GM12878 (cell line): ENCODE measurements around the gene PCDHGA7. TPM values are rescaled to one million over a fixed set of nuclear protein-coding genes. Genes with fewer than 3 reads are reported as not detected.
"Not testable (repeated sequence)": the region's sequence is repeated elsewhere in the genome, so short reads cannot be mapped to it uniquely, and the experiment has no call there.

Experiments used
- ATAC-seq: fragments of 200-7000 bp; cut with Tn5 transposase; 3 replicates; pipeline ENCODE4 v1.9.1; 2020; ENCODE audit warnings: mild to moderate bottlenecking, moderate library complexity
- BruUV-seq: library from RNA; stranded (reverse); fragments of 400-500 nt; replicated peaks from 2 replicates; lab custom pipeline; 2021; lab: Mats Ljungman, UMichigan
- CTCF ChIA-PET: fragments of 300-600 bp; sonication (Branson Sonifier 250); formaldehyde crosslinking; extraction: SDS; loops from one replicate; lab custom pipeline; 2021; ENCODE audit warnings: inconsistent platforms; lab: Yijun Ruan, JAX
- POLR2A ChIA-PET: fragments of 350-600 bp; formaldehyde crosslinking; extraction: SDS; loops from one replicate; lab custom pipeline; 2021; ENCODE audit warnings: inconsistent platforms; lab: Charles Lee
- RAD21 ChIA-PET: fragments of 300-600 bp; sonication (Branson Sonifier 250); formaldehyde crosslinking; loops from one replicate; lab custom pipeline; 2023; ENCODE audit warnings: antibody characterized with exemption; ENCODE audit not compliant: unreplicated experiment; lab: Charles Lee
- SMC1A ChIA-PET: fragments of 300-600 bp; sonication (Branson Sonifier 250); formaldehyde crosslinking; loops from one replicate; lab custom pipeline; 2023; ENCODE audit not compliant: unreplicated experiment, uncharacterized antibody; lab: Charles Lee
- DNase-seq: peaks from one replicate; pipeline ENCODE4 v3.0.0-alpha.2; 2011; ENCODE audit warnings: low read depth, low spot score
- FAIRE-seq: peaks from 3 replicates; lab custom pipeline; 2011; peaks lifted over from hg19 to GRCh38; lab: Jason Lieb, UNC
- H2AFZ ChIP-seq: 2 replicates; pipeline ENCODE4 v1.6.0; 2011; ENCODE audit warnings: low read depth, low read length, control low read depth; ENCODE audit not compliant: control insufficient read depth
- H3K27ac ChIP-seq: 2 replicates; pipeline ENCODE4 v1.5.1; 2011; ENCODE audit warnings: control low read depth; ENCODE audit not compliant: control insufficient read depth, insufficient read depth
- H3K27me3 ChIP-seq, 2 experiments: replicated peaks in 1 of 2; 2 replicates each; pipeline versions ENCODE4 v1.6.0 to v1.6.1; 2011; ENCODE audit warnings: low read length in 1 of 2; ENCODE audit not compliant: control insufficient read depth in 2 of 2, insufficient read depth in 2 of 2
- H3K36me3 ChIP-seq, 2 experiments: 2 replicates each; pipeline ENCODE4 v1.5.1; 2011; ENCODE audit warnings: low read length in 1 of 2; ENCODE audit not compliant: control insufficient read depth in 2 of 2, insufficient read depth in 2 of 2
- H3K4me1 ChIP-seq: 2 replicates; pipeline ENCODE4 v1.6.1; 2011; ENCODE audit warnings: mild to moderate bottlenecking, low read length, moderate library complexity, mixed read lengths; ENCODE audit not compliant: control insufficient read depth, insufficient read depth
- H3K4me2 ChIP-seq: 2 replicates; pipeline ENCODE4 v1.6.0; 2011; ENCODE audit warnings: control low read depth; ENCODE audit not compliant: control insufficient read depth, insufficient read depth
- H3K4me3 ChIP-seq: fragments of 200-600 bp; sonication (generic); 2 replicates; pipeline ENCODE4 v1.5.1; 2016
- H3K79me2 ChIP-seq: 2 replicates; pipeline ENCODE4 v1.6.0; 2011; ENCODE audit warnings: low read length; ENCODE audit not compliant: control insufficient read depth, insufficient read depth
- H3K9ac ChIP-seq: 2 replicates; pipeline ENCODE4 v1.8.0; 2011; ENCODE audit warnings: low read length, control low read depth, mixed read lengths; ENCODE audit not compliant: control insufficient read depth, insufficient read depth
- H3K9me3 ChIP-seq: replicated peaks from 3 replicates; pipeline ENCODE4 v1.5.1; 2011; ENCODE audit warnings: mild to moderate bottlenecking, low read length; ENCODE audit not compliant: control insufficient read depth, insufficient read depth
- H4K20me1 ChIP-seq: 2 replicates; pipeline ENCODE4 v1.6.0; 2011; ENCODE audit not compliant: control insufficient read depth, insufficient read depth
- PML ChIP-seq: IDR thresholded peaks from 2 replicates; pipeline ENCODE4 v1.6.1; 2012; ENCODE audit warnings: low read length, inconsistent platforms
- WGBS: methylation state at CpG from one replicate; pipeline ENCODE4 v1.1.6; 2016; ENCODE audit warnings: low lambda C conversion rate; ENCODE audit not compliant: insufficient replicate concordance, insufficient coverage; ENCODE audit errors: missing lambda C conversion rate; 5-methylcytosine and 5-hydroxymethylcytosine counted together
- in situ Hi-C: fragments of 300-500 bp; cut with MboI; formaldehyde crosslinking; loops from 9 replicates; pipeline ENCODE4 v1.14.3; 2018; ENCODE audit warnings: mixed read lengths
- intact Hi-C: fragments of 100-400 bp; cut with micrococcal nuclease; formaldehyde crosslinking; loops from one replicate; pipeline ENCODE4 v1.14.2; 2022; ENCODE audit not compliant: unreplicated experiment
- polyA plus RNA-seq, 11 experiments: library from polyadenylated mRNA; depleted of rRNA in 4 of 11; unstranded in 6 of 11; stranded (reverse) in 5 of 11; fragments of >200 nt; fragmentation: Nextera tagmentation in 4 of 11; fragmentation: Illumina TruSeq in 1 of 11; extraction: Ambion mirVana in 4 of 11; extraction: Trizol in 1 of 11; gene quantifications; 1 replicate in 1 of 11; 2 replicates in 10 of 11; pipeline versions ENCODE4 v1.2.1 to v1.2.3, GENCODE V29; 2011 to 2016; ENCODE audit warnings: inconsistent platforms in 2 of 11, missing spikeins in 2 of 11, low read depth in 1 of 11
- total RNA-seq, 4 experiments: library from RNA; depleted of rRNA in 3 of 4; stranded (reverse); fragments of >200 nt in 3 of 4; fragmentation: Illumina TruSeq in 1 of 4; extraction: Trizol in 1 of 4; gene quantifications; 2 replicates each; pipeline versions ENCODE4 v1.2.1 to v1.2.3, GENCODE V29; 2013 to 2021
- TF ChIP-seq, protein P1 (sequence below), 3 experiments: IDR thresholded peaks in 2 of 3; conservative IDR thresholded peaks in 1 of 3; 2 replicates each; pipeline ENCODE4 v1.5.1; 2011; ENCODE audit warnings: low read depth in 3 of 3, low read length in 3 of 3, mild to moderate bottlenecking in 3 of 3, control low read depth in 2 of 3, moderate library complexity in 2 of 3, inconsistent platforms in 1 of 3, mixed read lengths in 1 of 3; ENCODE audit not compliant: control insufficient read depth in 2 of 3, insufficient read depth in 1 of 3; ENCODE audit errors: extremely low read depth in 1 of 3

Gene PCDHGA7
- total and polyA plus RNA-seq, 10 of the 15 experiments (the other 5 are each of a cell fraction or from before 2014, with no cell fraction given), result 0.01 to 0.18 (median 0.08) TPM; not detected in 3

- TF ChIP-seq PML, result no peak
Measured at GRCh38 chr5:141384471-141385267, 2.1 kb downstream of the PCDHGA7 start (continued).

DNA sequence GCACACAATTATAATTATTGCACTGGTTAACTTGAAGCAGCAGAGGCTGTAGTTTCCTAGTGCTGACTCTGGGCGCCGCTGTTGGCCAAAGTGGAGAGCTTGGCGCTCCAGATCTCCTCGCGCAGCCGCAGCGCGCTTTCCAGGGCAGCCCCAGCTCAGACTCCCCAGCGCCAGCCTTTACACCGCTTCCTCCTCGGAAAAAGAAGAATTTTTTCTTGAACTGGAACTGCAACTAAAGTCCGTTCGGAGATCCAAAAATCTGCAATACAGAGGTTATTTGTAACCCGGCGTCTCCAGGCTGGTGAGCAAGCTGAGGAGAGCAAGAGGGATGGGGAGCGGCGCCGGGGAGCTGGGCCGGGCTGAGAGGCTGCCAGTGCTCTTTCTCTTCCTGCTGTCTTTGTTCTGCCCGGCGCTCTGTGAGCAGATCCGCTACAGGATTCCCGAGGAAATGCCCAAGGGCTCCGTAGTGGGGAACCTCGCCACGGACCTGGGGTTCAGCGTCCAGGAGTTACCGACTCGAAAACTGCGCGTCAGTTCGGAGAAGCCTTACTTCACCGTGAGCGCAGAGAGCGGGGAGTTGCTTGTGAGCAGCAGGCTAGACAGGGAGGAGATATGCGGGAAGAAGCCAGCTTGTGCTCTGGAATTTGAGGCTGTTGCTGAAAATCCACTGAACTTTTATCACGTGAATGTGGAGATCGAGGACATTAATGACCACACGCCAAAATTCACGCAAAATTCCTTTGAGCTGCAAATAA, 5.2 kb downstream of the PCDHGA7 start, which contains the start of gene PCDHGB4:
Gene PCDHGB4 (plus strand): TSS at position 142 of the 755 bp plus-strand sequence. CDS start 187 bp downstream, at position 329.
- CTCF ChIA-PET, result interaction anchor here (1.2 to 1.7 kb wide), 3 partner anchors 13 to 176 kb away, joined by 3 to 6 read pairs (median 4); partner anchors contain the start of gene PCDHGA10
- H3K4me3 ChIP-seq, H3K36me3 ChIP-seq, POLR2A ChIA-PET, H3K4me1 ChIP-seq, H2AFZ ChIP-seq, in situ Hi-C loops, RAD21 ChIA-PET, H3K27ac ChIP-seq, intact Hi-C loops, H3K9ac ChIP-seq, H3K79me2 ChIP-seq, BruUV-seq, H4K20me1 ChIP-seq, H3K27me3 ChIP-seq, H3K9me3 ChIP-seq, H3K4me2 ChIP-seq, DNase-seq: not testable (repeated sequence)
- peak; percentile 77 for ATAC-seq
- TF ChIP-seq, protein P1, sequence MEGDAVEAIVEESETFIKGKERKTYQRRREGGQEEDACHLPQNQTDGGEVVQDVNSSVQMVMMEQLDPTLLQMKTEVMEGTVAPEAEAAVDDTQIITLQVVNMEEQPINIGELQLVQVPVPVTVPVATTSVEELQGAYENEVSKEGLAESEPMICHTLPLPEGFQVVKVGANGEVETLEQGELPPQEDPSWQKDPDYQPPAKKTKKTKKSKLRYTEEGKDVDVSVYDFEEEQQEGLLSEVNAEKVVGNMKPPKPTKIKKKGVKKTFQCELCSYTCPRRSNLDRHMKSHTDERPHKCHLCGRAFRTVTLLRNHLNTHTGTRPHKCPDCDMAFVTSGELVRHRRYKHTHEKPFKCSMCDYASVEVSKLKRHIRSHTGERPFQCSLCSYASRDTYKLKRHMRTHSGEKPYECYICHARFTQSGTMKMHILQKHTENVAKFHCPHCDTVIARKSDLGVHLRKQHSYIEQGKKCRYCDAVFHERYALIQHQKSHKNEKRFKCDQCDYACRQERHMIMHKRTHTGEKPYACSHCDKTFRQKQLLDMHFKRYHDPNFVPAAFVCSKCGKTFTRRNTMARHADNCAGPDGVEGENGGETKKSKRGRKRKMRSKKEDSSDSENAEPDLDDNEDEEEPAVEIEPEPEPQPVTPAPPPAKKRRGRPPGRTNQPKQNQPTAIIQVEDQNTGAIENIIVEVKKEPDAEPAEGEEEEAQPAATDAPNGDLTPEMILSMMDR (IDR thresholded peaks at IDR 0.05 in 2 of 3, conservative IDR thresholded peaks at IDR 0.05 in 1 of 3; ENCODE audit: control insufficient read depth in 2 of 3, extremely low read depth in 1 of 3, insufficient read depth in 1 of 3, low read depth in 3 of 3, low read length in 3 of 3), result peak; percentile 35 to 40 (median 39); a peak in 5 of 6 replicates
- 2% methylated on average over 18 of the region's 40 CpGs for WGBS
- peak; percentile 23 for FAIRE-seq
- SMC1A ChIA-PET, result interaction anchor here (1.4 kb wide), 1 partner anchor 176 kb away, joined by 6 read pairs; no protein-coding TSS in a partner anchor
